H9 (cell line): ENCODE measurements around the gene PRRT1B. TPM values are rescaled to one million over a fixed set of nuclear protein-coding genes. Genes with fewer than 3 reads are reported as not detected.

Experiments
- DNase-seq: peaks from one replicate; pipeline ENCODE4 v3.0.0-alpha.2; 2017
- H2AFZ ChIP-seq: one replicate; pipeline ENCODE4 v1.6.1; 2013; ENCODE audit warnings: mild to moderate bottlenecking, low read length, control low read depth, moderate library complexity
- H2AK5ac ChIP-seq: 2 replicates; pipeline ENCODE4 v1.6.1; 2013; ENCODE audit warnings: low read length, control low read depth, mixed read lengths; ENCODE audit not compliant: insufficient read length
- H2BK120ac ChIP-seq: one replicate; pipeline ENCODE4 v1.6.1; 2013; ENCODE audit warnings: low read depth, mild to moderate bottlenecking, low read length, control low read depth, inconsistent platforms; ENCODE audit not compliant: poor library complexity, severe bottlenecking
- H2BK12ac ChIP-seq: 2 replicates; pipeline ENCODE4 v1.6.1; 2013; ENCODE audit warnings: low read length, control low read depth, mixed read lengths, low read depth; ENCODE audit not compliant: insufficient read length
- H2BK15ac ChIP-seq: 2 replicates; pipeline ENCODE4 v1.6.1; 2013; ENCODE audit warnings: low read depth, low read length, control low read depth
- H2BK20ac ChIP-seq: one replicate; pipeline ENCODE4 v1.6.1; 2013; ENCODE audit warnings: low read depth, mild to moderate bottlenecking, low read length, control low read depth, inconsistent platforms; ENCODE audit not compliant: poor library complexity, severe bottlenecking
- H2BK5ac ChIP-seq: 2 replicates; pipeline ENCODE4 v1.6.1; 2013; ENCODE audit warnings: low read length, control low read depth, mixed read lengths; ENCODE audit not compliant: insufficient read length
- H3K14ac ChIP-seq: 2 replicates; pipeline ENCODE4 v1.6.1; 2013; ENCODE audit warnings: low read length, control low read depth; ENCODE audit not compliant: insufficient read depth
- H3K18ac ChIP-seq: 2 replicates; pipeline ENCODE4 v1.6.1; 2013; ENCODE audit warnings: low read depth, mild to moderate bottlenecking, mixed read lengths, low read length, control low read depth; ENCODE audit not compliant: insufficient read length
- H3K23ac ChIP-seq: 2 replicates; pipeline ENCODE4 v1.6.1; 2013; ENCODE audit warnings: low read length, control low read depth, mixed read lengths, low read depth; ENCODE audit not compliant: insufficient read length
- H3K23me2 ChIP-seq: 2 replicates; pipeline ENCODE4 v1.6.1; 2013; ENCODE audit warnings: low read depth, mild to moderate bottlenecking, mixed read lengths, low read length, control low read depth; ENCODE audit not compliant: insufficient read length, poor library complexity, severe bottlenecking
- H3K27ac ChIP-seq: 2 replicates; pipeline ENCODE4 v1.5.1; 2013; ENCODE audit warnings: low read length, control low read depth, mixed read lengths, low read depth; ENCODE audit not compliant: insufficient read length
- H3K27me3 ChIP-seq: 2 replicates; pipeline ENCODE4 v1.6.1; 2013; ENCODE audit warnings: low read length, control low read depth, inconsistent platforms; ENCODE audit not compliant: insufficient read depth
- H3K4ac ChIP-seq: 2 replicates; pipeline ENCODE4 v1.6.1; 2013; ENCODE audit warnings: low read depth, mild to moderate bottlenecking, control low read depth, inconsistent platforms, low read length, moderate library complexity
- H3K4me1 ChIP-seq: 2 replicates; pipeline ENCODE4 v1.6.1; 2013; ENCODE audit warnings: low read length, control low read depth, inconsistent platforms; ENCODE audit not compliant: insufficient read depth
- H3K4me2 ChIP-seq: 2 replicates; pipeline ENCODE4 v1.6.1; 2013; ENCODE audit warnings: low read length, control low read depth, mixed read lengths; ENCODE audit not compliant: insufficient read length, insufficient read depth
- H3K56ac ChIP-seq: 2 replicates; pipeline ENCODE4 v1.6.1; 2013; ENCODE audit warnings: low read depth, mild to moderate bottlenecking, mixed read lengths, low read length, control low read depth; ENCODE audit not compliant: insufficient read length
- H3K79me1 ChIP-seq: 2 replicates; pipeline ENCODE4 v1.6.1; 2013; ENCODE audit warnings: low read depth, mild to moderate bottlenecking, moderate library complexity, low read length, control low read depth, inconsistent platforms; ENCODE audit not compliant: insufficient read depth, poor library complexity, severe bottlenecking
- H3K79me2 ChIP-seq: 2 replicates; pipeline ENCODE4 v1.6.1; 2013; ENCODE audit warnings: low read length, control low read depth, inconsistent platforms; ENCODE audit not compliant: insufficient read depth
- H3K9ac ChIP-seq: 2 replicates; pipeline ENCODE4 v1.6.1; 2013; ENCODE audit warnings: low read length, control low read depth, mixed read lengths; ENCODE audit not compliant: insufficient read length; ENCODE audit errors: extremely low read depth
- H3K9me3 ChIP-seq: one replicate; pipeline ENCODE4 v1.6.1; 2013; ENCODE audit warnings: low read depth, low read length, inconsistent platforms; ENCODE audit not compliant: control insufficient read depth
- H3T11ph ChIP-seq: one replicate; pipeline ENCODE4 v1.6.1; 2013; ENCODE audit warnings: mild to moderate bottlenecking, low read length, control low read depth, inconsistent platforms
- H4K20me1 ChIP-seq: one replicate; pipeline ENCODE4 v1.6.1; 2013; ENCODE audit not compliant: control insufficient read depth, insufficient read length, insufficient read depth
- H4K5ac ChIP-seq: 2 replicates; pipeline ENCODE4 v1.6.1; 2013; ENCODE audit warnings: low read depth, mild to moderate bottlenecking, mixed read lengths, low read length, control low read depth; ENCODE audit not compliant: insufficient read length
- H4K8ac ChIP-seq: replicated peaks from 2 replicates; pipeline ENCODE4 v1.6.1; 2013; ENCODE audit warnings: low read length, control low read depth, mixed read lengths, low read depth; ENCODE audit not compliant: insufficient read length
- H4K91ac ChIP-seq: 2 replicates; pipeline ENCODE4 v1.6.1; 2013; ENCODE audit warnings: low read depth, mild to moderate bottlenecking, moderate library complexity, mixed read lengths, low read length, control low read depth; ENCODE audit not compliant: insufficient read length
- H3K27ac Mint-ChIP-seq, 3 experiments: 2 replicates in 2 of 3; 3 replicates in 1 of 3; pipeline ENCODE4 v1.8.0; 2020 to 2021; ENCODE audit warnings: mixed read lengths in 3 of 3, mild to moderate bottlenecking in 1 of 3, moderate library complexity in 1 of 3
- H3K27me3 Mint-ChIP-seq: 2 replicates; pipeline ENCODE4 v1.8.0; 2021; ENCODE audit warnings: low read depth, mild to moderate bottlenecking, moderate library complexity, mixed read lengths
- H3K36me3 Mint-ChIP-seq, 3 experiments: 2 replicates in 2 of 3; 3 replicates in 1 of 3; pipeline ENCODE4 v1.8.0; 2020 to 2021; ENCODE audit warnings: low read depth in 3 of 3, mixed read lengths in 3 of 3; ENCODE audit not compliant: insufficient read depth in 1 of 3
- H3K4me1 Mint-ChIP-seq, 2 experiments: 2 replicates each; pipeline ENCODE4 v1.8.0; 2020; ENCODE audit warnings: mixed read lengths in 2 of 2
- H3K4me3 Mint-ChIP-seq, 2 experiments: 2 replicates in 1 of 2; 3 replicates in 1 of 2; pipeline ENCODE4 v1.8.0; 2020 to 2021; ENCODE audit warnings: mild to moderate bottlenecking in 2 of 2, mixed read lengths in 2 of 2, moderate library complexity in 1 of 2
- H3K9me3 Mint-ChIP-seq, 2 experiments: 2 replicates in 1 of 2; 3 replicates in 1 of 2; pipeline ENCODE4 v1.8.0; 2020; ENCODE audit warnings: mild to moderate bottlenecking in 2 of 2, mixed read lengths in 2 of 2, moderate library complexity in 1 of 2
- CTCF ChIP-seq: fragments of 200-600 bp; sonication (generic); conservative IDR thresholded peaks from 3 replicates; pipeline ENCODE4 v1.8.0; 2021; ENCODE audit warnings: antibody characterized with exemption, mild to moderate bottlenecking
- WGBS: extraction: QIAGEN DNeasy Blood & Tissue Kit; methylation state at CpG from one replicate; pipeline ENCODE4 v1.1.7; 2013; ENCODE audit warnings: missing lambda C conversion rate, low lambda C conversion rate, mixed read lengths; ENCODE audit not compliant: insufficient read length; ENCODE audit errors: extremely low coverage; 5-methylcytosine and 5-hydroxymethylcytosine counted together
- total RNA-seq: library from RNA; stranded (reverse); gene quantifications from 2 replicates; pipeline ENCODE4 v1.2.1, GENCODE V29; 2021

PRRT1B gene
- total RNA-seq, 1 experiment from 2014 or later: 1.0 TPM

DNA sequence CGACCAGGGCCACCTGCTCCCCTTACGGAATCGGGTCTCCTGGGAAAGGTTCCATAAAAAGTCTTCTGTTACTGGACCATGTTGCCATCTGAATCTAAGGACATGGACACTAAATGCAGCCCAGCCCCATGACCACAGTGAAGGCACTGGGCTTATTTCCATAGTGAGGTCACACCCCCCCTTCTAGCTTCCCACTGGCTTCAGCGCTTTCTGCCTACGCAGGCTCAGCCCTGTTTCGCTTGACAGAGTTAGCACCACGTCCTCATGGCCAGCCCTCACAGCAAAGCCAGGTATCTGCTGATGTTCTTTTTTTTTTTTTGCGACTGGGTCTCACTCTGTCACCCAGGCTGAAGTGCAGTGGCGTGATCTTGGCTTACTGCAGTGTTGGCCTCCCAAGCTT, 28.4 kb upstream of the PRRT1B start:
- Histone ChIP-seq H3K27me3 (no peaks in the 10 kb centered on the region), H2AK5ac (no peak overlapping the region), H3T11ph (no peak overlapping the region), H4K20me1 (no peaks in the 10 kb centered on the region), H3K27ac (no peak overlapping the region), H2BK20ac (no peak overlapping the region), H3K23ac (no peak overlapping the region), H3K4ac (no peak overlapping the region), H3K14ac (no peak overlapping the region), H3K56ac (no peak overlapping the region), H3K4me1 (no peaks in the 10 kb centered on the region), H2BK12ac (no peak overlapping the region), H3K23me2 (no peaks in the 10 kb centered on the region), H2BK15ac (no peak overlapping the region), H2AFZ (no peak overlapping the region), H3K9ac (no peak overlapping the region), H3K9me3 (no peaks in the 10 kb centered on the region), H3K18ac (no peak overlapping the region), H4K91ac (no peak overlapping the region), H2BK120ac (no peak overlapping the region), H2BK5ac (no peak overlapping the region), H3K79me2 (no peaks in the 10 kb centered on the region), H3K79me1 (no peaks in the 10 kb centered on the region), H3K4me2 (no peak overlapping the region), H4K5ac (no peak overlapping the region), H4K8ac (no peak overlapping the region)
- no peak for TF ChIP-seq CTCF
- Mint-ChIP-seq H3K4me3 (no peak overlapping the region), H3K27me3 (no peaks in the 10 kb centered on the region), H3K4me1 (no peaks in the 10 kb centered on the region), H3K36me3 (peaks cover 43 to 74% (median 46%) of the 10 kb centered on the region in 3 experiments; a peak in 6 of 7 replicates), H3K27ac (no peak overlapping the region), H3K9me3 (no peaks in the 10 kb centered on the region)
- DNase-seq: no peak
- no CpG with 5 or more reads among the region's 9 CpGs for WGBS
